OCI-LY3 (cell line): ENCODE measurements around the gene KRTAP5-1.
"Not testable (repeated sequence)": the region's sequence is repeated elsewhere in the genome, so short reads cannot be mapped to it uniquely, and the experiment has no call there.

Experiments
- H2AFZ ChIP-seq: fragments of 200-600, 300-600 bp; shearing (Covaris generic); 2 replicates; pipeline ENCODE4 v1.6.0; 2014; ENCODE audit warnings: antibody characterized with exemption, low read depth, low read length
- H3K27ac ChIP-seq: fragments of 200-600, 300-600 bp; sonication (generic); 2 replicates; pipeline ENCODE4 v1.5.1; 2014; ENCODE audit warnings: mild to moderate bottlenecking, low read length, moderate library complexity, mixed read lengths
- H3K27me3 ChIP-seq: fragments of 200-600, 300-600 bp; sonication (generic); 2 replicates; pipeline ENCODE4 v1.6.1; 2014; ENCODE audit warnings: low read depth, low read length, mixed read lengths
- H3K36me3 ChIP-seq: fragments of 200-600, 300-600 bp; sonication (generic); replicated peaks from 2 replicates; pipeline ENCODE3; 2014; ENCODE audit warnings: low read depth, low read length, mixed read lengths
- H3K4me1 ChIP-seq: fragments of 300-600, 200-600 bp; sonication (generic); 2 replicates; pipeline ENCODE4 v1.6.1; 2014; ENCODE audit warnings: low read length, mixed read lengths
- H3K4me2 ChIP-seq: fragments of 200-600, 300-600 bp; sonication (generic); 2 replicates; pipeline ENCODE4 v1.6.1; 2014; ENCODE audit warnings: low read length, mixed read lengths
- H3K4me3 ChIP-seq: fragments of 300-600, 200-600 bp; sonication (generic); 2 replicates; pipeline ENCODE4 v1.5.1; 2014; ENCODE audit warnings: antibody characterized with exemption, mild to moderate bottlenecking, low read length, moderate library complexity
- H3K79me2 ChIP-seq: fragments of 300-600, 200-600 bp; shearing (Covaris generic); 2 replicates; pipeline ENCODE4 v1.6.1; 2014; ENCODE audit warnings: mild to moderate bottlenecking, low read length, mixed read lengths
- H3K9ac ChIP-seq: fragments of 300-600, 200-600 bp; shearing (Covaris generic); 2 replicates; pipeline ENCODE4 v1.6.0; 2014; ENCODE audit warnings: mild to moderate bottlenecking, low read length, moderate library complexity
- H3K9me3 ChIP-seq: fragments of 200-600, 300-600 bp; shearing (Covaris generic); 2 replicates; pipeline ENCODE4 v1.6.1; 2014; ENCODE audit warnings: low read length, mixed read lengths; ENCODE audit not compliant: insufficient read depth
- H4K20me1 ChIP-seq: fragments of 200-600, 300-600 bp; sonication (generic); 2 replicates; pipeline ENCODE4 v1.6.1; 2016; ENCODE audit warnings: low read length, mixed read lengths; ENCODE audit not compliant: insufficient read depth
- EZH2phosphoT487 ChIP-seq: fragments of 200-600 bp; shearing (Covaris generic); IDR thresholded peaks from 2 replicates; pipeline ENCODE4 v1.6.1; 2018; ENCODE audit warnings: antibody characterized with exemption, mixed run types, low read depth
- TF ChIP-seq, protein P1 (sequence below): fragments of 200-600, 300-600 bp; sonication (generic); IDR thresholded peaks from 2 replicates; pipeline ENCODE4 v1.5.1; 2014; ENCODE audit warnings: antibody characterized with exemption, low read length, low read depth

The KRTAP5-1 gene

DNA sequence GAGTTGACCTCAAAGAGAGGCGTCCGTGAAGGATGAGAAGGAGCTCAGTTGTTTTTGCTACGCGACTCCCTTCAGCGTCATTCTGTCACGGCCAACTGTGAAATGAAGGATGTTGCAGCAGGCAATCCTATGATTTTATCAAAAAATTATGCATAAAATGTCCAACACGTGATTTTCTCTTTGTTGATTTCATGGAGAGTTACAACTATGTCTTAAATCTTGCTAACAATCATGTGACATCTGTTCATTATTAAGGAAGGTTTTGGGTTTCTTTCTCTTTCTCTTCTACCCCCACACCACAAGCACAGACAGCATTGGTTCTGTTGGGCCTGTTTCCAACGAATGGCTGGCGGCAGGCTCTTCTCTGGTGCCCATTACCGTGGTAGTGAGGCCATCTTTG is 33.1 kb upstream of the KRTAP5-1 start:
- Histone ChIP-seq H4K20me1 (no peaks in the 10 kb centered on the region), H3K27ac (no peak overlapping the region), H3K79me2 (no peaks in the 10 kb centered on the region), H3K4me2 (no peak overlapping the region), H3K9me3 (no peaks in the 10 kb centered on the region), H3K4me3 (no peak overlapping the region), H2AFZ (no peak overlapping the region), H3K9ac (no peak overlapping the region), H3K4me1 (no peaks in the 10 kb centered on the region), H3K27me3 (peaks cover 36% of the 10 kb centered on the region), H3K36me3 (no peaks in the 10 kb centered on the region)
- TF ChIP-seq EZH2phosphoT487 = no peak
- TF ChIP-seq, protein P1, sequence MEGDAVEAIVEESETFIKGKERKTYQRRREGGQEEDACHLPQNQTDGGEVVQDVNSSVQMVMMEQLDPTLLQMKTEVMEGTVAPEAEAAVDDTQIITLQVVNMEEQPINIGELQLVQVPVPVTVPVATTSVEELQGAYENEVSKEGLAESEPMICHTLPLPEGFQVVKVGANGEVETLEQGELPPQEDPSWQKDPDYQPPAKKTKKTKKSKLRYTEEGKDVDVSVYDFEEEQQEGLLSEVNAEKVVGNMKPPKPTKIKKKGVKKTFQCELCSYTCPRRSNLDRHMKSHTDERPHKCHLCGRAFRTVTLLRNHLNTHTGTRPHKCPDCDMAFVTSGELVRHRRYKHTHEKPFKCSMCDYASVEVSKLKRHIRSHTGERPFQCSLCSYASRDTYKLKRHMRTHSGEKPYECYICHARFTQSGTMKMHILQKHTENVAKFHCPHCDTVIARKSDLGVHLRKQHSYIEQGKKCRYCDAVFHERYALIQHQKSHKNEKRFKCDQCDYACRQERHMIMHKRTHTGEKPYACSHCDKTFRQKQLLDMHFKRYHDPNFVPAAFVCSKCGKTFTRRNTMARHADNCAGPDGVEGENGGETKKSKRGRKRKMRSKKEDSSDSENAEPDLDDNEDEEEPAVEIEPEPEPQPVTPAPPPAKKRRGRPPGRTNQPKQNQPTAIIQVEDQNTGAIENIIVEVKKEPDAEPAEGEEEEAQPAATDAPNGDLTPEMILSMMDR = no peak

DNA sequence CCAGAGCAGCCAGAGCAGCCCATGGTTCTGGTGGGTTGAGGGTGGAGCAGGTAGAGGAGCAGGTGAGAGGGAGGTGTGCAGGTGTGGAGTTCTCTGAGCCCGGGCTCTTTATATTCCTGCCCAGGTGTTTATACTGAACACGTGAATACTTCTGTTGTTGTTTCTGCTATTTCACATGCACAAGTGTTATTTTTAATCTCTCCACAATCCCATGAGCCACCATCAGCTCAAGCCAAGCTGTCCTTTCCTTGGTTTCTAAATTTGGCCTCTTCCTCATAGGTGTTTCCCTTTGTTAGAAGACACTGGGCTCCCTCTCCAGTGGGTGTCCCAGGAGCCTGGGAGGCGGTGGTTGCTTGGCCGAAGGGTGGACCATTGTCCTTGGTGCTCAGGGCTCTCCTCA is 23.3 kb upstream of the KRTAP5-1 start, which contains the start of gene KRTAP5-3:
Gene KRTAP5-3 (minus strand): TSS at position 101 of the 400 bp plus-strand sequence. CDS start 78 bp downstream, at position 23.
- no peak within 1 kb of the TSS for H3K9ac ChIP-seq
- TF ChIP-seq EZH2phosphoT487 = no peak
- TF ChIP-seq, protein P1 = no peak
- no peak within 1 kb of the TSS for H2AFZ ChIP-seq
- no peak within 1 kb of the TSS for H3K4me3 ChIP-seq
- no peak within 1 kb of the TSS for H3K27ac ChIP-seq
- peaks cover 17% of the 10 kb centered on the region for H3K4me1 ChIP-seq
- H4K20me1 ChIP-seq = peaks cover 3% of the 10 kb centered on the region; the same call in 1 of the 2 replicates
- no peaks in the 10 kb centered on the region for H3K79me2 ChIP-seq
- no peaks in the 10 kb centered on the region for H3K9me3 ChIP-seq
- peaks cover 31% of the 10 kb centered on the region for H3K27me3 ChIP-seq
- peaks cover 4% of the 10 kb centered on the region for H3K36me3 ChIP-seq
- no peak within 1 kb of the TSS for H3K4me2 ChIP-seq

DNA sequence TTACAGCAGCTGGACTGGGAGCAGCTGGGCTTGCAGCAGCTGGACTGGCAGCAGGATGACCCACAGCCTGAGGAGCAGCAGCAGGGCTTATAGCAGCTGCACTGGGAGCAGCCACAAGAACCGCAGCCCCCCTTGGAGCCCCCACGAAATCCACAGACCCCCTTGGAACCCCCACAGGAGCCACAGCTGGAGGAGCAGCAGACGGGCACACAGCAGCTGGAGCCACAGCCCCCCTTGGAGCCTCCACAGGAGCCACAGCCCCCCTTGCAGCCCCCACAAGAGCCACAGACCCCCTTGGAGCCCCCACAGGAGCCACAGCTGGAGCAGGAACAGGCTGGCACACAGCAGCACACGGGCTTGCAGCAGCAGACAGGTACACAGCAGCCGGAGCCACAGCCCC is 22.8 kb upstream of the KRTAP5-1 start:
- H3K4me2 ChIP-seq, H3K79me2 ChIP-seq, H3K9me3 ChIP-seq, H3K4me3 ChIP-seq, H2AFZ ChIP-seq, H3K9ac ChIP-seq, H3K36me3 ChIP-seq, H4K20me1 ChIP-seq, H3K27ac ChIP-seq: not testable (repeated sequence)
- Histone ChIP-seq H3K4me1 (peaks cover 17% of the 10 kb centered on the region), H3K27me3 (peaks cover 35% of the 10 kb centered on the region)

DNA sequence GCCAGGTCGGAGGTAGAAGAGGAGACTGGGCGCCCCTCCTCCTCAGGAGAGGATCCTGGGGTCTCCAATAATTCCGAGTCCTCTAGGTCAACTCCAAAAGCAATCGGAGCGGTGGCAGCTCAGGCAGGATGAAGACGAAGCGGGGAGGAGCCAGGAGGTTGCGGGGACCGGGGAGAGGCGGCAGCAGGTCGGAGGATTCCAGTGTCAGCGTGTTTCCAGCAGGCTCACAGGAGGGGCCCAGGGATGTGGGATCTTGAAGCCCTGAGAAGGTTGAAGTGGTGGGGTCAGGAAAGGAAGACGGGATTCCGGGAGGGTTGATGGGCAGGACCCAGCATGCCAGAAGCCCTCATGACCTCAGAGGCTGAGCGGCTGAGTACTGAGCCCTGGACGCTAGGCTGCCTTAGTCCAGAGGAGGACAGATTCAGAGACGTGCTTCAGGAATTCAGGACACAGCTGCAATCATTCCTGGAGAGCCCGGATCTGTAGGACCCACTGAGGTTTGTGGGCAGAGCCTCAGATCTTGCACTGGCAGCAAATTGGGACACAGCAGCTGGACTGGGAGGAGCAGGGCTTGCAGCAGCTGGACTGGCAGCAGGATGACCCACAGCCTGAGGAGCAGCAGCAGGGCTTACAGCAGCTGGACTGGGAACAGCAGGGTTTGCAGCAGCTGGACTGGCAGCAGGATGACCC is 22.2 kb upstream of the KRTAP5-1 start:
- H3K4me2 ChIP-seq, H3K27ac ChIP-seq, H2AFZ ChIP-seq, H3K4me3 ChIP-seq, H4K20me1 ChIP-seq, H3K9ac ChIP-seq, H3K36me3 ChIP-seq, H3K79me2 ChIP-seq, H3K9me3 ChIP-seq: not testable (repeated sequence)
- peaks cover 17% of the 10 kb centered on the region for H3K4me1 ChIP-seq
- peaks cover 40% of the 10 kb centered on the region for H3K27me3 ChIP-seq

DNA sequence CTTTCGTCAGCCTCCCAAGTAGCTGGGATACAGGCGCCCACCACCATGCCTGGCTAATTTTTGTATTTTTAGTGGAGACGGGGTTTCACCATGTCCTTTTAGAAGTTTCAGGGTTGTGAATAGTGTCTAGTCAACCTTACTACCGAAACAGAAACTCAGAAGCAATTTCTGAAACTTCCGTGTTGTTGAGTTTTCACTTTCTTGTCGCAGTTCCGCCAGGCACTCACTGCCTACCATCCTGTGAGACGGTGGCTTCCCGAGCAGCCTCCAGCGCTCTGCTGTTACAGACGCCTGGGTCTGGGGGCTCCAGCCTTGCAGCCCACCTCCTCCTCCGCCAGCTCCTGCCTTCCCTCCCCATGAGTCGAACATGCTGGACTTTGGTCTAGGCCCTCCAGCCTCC is 20.8 kb upstream of the KRTAP5-1 start:
- H2AFZ ChIP-seq = not testable (repeated sequence)

More for the DNA sequence above, 20.8 kb upstream of the KRTAP5-1 start:
- not testable (repeated sequence) for H3K36me3 ChIP-seq, H4K20me1 ChIP-seq, H3K9me3 ChIP-seq, H3K79me2 ChIP-seq
- Histone ChIP-seq H3K4me2 (peak overlapping the region; percentile 75), H3K27ac (peak overlapping the region; percentile 42; the same call in 1 of the 2 replicates), H3K4me1 (peaks cover 26% of the 10 kb centered on the region), H3K9ac (peak overlapping the region; percentile 9; the same call in 1 of the 2 replicates), H3K4me3 (peak overlapping the region; percentile 54), H3K27me3 (peaks cover 54% of the 10 kb centered on the region)
